Erythroblast (primary cell): ENCODE results near the gene KRTAP4-11.
"Not testable (repeated sequence)": the region's sequence is repeated elsewhere in the genome, so short reads cannot be mapped to it uniquely, and the experiment has no call there.

ENCODE experiments used
- DNase-seq, 2 experiments: peaks; one replicate each; lab custom pipeline; 2025; lab: John Stamatoyannopoulos, UW
- GATA1 ChIP-seq: IDR thresholded peaks from 2 replicates; pipeline ENCODE4 v1.6.1; 2011; ENCODE audit warnings: low read depth, mild to moderate bottlenecking, control low read depth, low read length, moderate library complexity
- POLR2A ChIP-seq: IDR thresholded peaks from 2 replicates; pipeline ENCODE4 v1.6.1; 2011; ENCODE audit warnings: mild to moderate bottlenecking, low read length

Gene KRTAP4-11

GRCh38 chr17:41140360-41141131 lies 22.4 kb upstream of the KRTAP4-11 start, which contains the start of gene KRTAP4-6:
KRTAP4-6 (minus strand) TSS chr17:41140544; CDS start chr17:41140487, 57 bp downstream.
- DNase-seq = no peak
- TF ChIP-seq GATA1 (no peak), POLR2A (no peak)

GRCh38 chr17:41139865-41140264 lies 21.7 kb upstream of the KRTAP4-11 start:
- DNase-seq = not testable (repeated sequence)

- TF ChIP-seq GATA1 (no peak), POLR2A (no peak)
These were observed 15.9 kb upstream of the KRTAP4-11 start for GRCh38 chr17:41133880-41134735.

GRCh38 chr17:41131979-41132378 lies 13.8 kb upstream of the KRTAP4-11 start:
- no peak for DNase-seq
- TF ChIP-seq POLR2A (no peak), GATA1 (no peak)

More at GRCh38 chr17:41133880-41134735, 15.9 kb upstream of the KRTAP4-11 start:
- no peak for DNase-seq

GRCh38 chr17:41127371-41127770 lies 9.2 kb upstream of the KRTAP4-11 start:
- TF ChIP-seq POLR2A = no peak
- TF ChIP-seq GATA1 = no peak
- DNase-seq = no peak

- no peak for DNase-seq
- TF ChIP-seq POLR2A = no peak
- TF ChIP-seq GATA1 = no peak
These were observed 8.2 kb upstream of the KRTAP4-11 start for GRCh38 chr17:41126412-41126811.

- no peak for TF ChIP-seq GATA1
- no peak for TF ChIP-seq POLR2A
- DNase-seq = no peak
These were observed 6.9 kb upstream of the KRTAP4-11 start for GRCh38 chr17:41125064-41125463.

- not testable (repeated sequence) for DNase-seq
These were observed 5.8 kb upstream of the KRTAP4-11 start, which contains the start of gene KRTAP4-12 for GRCh38 chr17:41123991-41124371. KRTAP4-12 (minus strand) TSS chr17:41124182; CDS start chr17:41124122, 60 bp downstream.

GRCh38 chr17:41123292-41123990 lies 5.3 kb upstream of the KRTAP4-11 start:
- DNase-seq = not testable (repeated sequence)

- DNase-seq = no peak
- TF ChIP-seq POLR2A (no peak), GATA1 (no peak)
These were observed 3.6 kb upstream of the KRTAP4-11 start for GRCh38 chr17:41121742-41122141.

- not testable (repeated sequence) for DNase-seq
These were observed 1.8 kb upstream of the KRTAP4-11 start for GRCh38 chr17:41119696-41120690.

- DNase-seq = no peak
- TF ChIP-seq GATA1 = no peak
- no peak for TF ChIP-seq POLR2A
These were observed 548 bp upstream of the KRTAP4-11 start for GRCh38 chr17:41118721-41119120.

- TF ChIP-seq GATA1 (no peak), POLR2A (no peak)
- DNase-seq = no peak
These were observed 1.9 kb downstream of the KRTAP4-11 start for GRCh38 chr17:41116297-41116696.
